Measurements from ENCODE around the gene CISD3. TPM values are rescaled to one million over a fixed set of nuclear protein-coding genes. Genes with fewer than 3 reads are reported as not detected.

Gene CISD3
- total and polyA plus RNA-seq, 2 of the 4 experiments (the other 2 are of a cell fraction), result 1.3 to 14.1 TPM

DNA sequence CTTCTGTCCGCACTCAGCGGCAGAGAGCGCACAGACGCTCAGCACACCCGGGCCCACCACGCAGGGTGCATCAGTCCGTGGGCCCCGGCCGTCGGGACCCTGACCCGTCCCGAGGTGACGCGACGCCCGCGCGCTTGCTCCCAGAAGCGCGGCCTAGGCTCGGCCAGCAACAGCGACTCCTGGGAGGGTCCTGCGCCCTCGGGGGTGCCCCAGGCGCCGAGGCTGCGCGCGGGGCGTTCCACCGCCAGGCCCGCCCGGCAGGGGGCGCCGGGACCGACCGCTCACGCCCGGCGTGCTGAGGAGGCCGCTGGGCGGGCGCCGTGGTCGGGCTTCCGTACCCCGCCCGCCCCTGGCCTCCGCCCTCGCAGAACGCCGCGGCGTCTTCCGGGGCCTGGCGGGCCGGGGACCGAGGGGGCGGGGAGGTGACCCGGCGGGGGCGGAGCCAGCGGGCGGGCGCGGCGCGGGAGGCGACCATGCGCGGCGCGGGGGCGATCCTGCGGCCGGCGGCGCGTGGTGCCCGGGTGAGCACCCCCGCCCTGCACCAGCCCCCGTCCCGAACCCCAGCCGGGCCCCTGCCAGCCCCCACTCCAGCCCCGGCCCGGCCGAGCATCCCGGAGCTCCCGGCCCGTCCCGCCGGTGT, at the start of gene CISD3 (continued):
- no peak for TF ChIP-seq RFX5 (IDR thresholded peaks at IDR 0.05; ENCODE audit: low read depth, low read length)
- peak; percentile 82 for TF ChIP-seq CTCF (conservative IDR thresholded peaks at IDR 0.05; ENCODE audit: low read depth, low read length)

DNA sequence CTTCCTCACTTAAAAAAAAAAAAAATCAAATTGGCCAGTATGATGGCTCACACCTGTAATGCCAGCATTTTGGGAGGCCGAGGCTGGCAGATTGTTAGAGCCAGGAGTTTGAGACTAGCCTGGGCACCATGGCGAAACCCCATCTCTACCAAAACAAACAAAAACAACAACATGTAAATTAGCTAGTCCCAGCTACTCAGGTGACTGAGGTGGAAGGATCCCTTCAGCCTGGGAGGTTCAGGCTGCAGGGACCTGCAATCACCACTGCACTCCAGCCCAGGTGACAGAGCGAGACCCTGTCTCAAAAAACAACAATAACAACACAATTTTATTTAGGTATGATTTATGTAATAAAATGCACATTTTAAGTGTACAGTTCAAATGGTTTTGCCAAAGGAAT, 49.0 kb upstream of the CISD3 start:
- no peak overlapping the region for H4K91ac ChIP-seq (ENCODE audit: insufficient read depth, low read depth, low read length)
- no peak overlapping the region for H3K56ac ChIP-seq (ENCODE audit: extremely low read depth, insufficient read depth, low read length)
- H4K8ac ChIP-seq (ENCODE audit: low read depth in 2 of 2, low read length in 2 of 2), result no peak overlapping the region
- H3K23ac ChIP-seq (ENCODE audit: low read depth, low read length), result no peak overlapping the region
- ATAC-seq (ENCODE audit: low read depth) (no peak), DNase-seq (no peak)
- no peak overlapping the region for H2AK5ac ChIP-seq (ENCODE audit: low read depth, low read length)
- TF ChIP-seq MAFK (IDR thresholded peaks at IDR 0.05; ENCODE audit: low read depth, low read length) (no peak), CTCF (conservative IDR thresholded peaks at IDR 0.05; ENCODE audit: low read depth, low read length) (no peak), MXI1 (IDR thresholded peaks at IDR 0.05; ENCODE audit: borderline replicate concordance, low read depth, low read length) (no peak), RFX5 (IDR thresholded peaks at IDR 0.05; ENCODE audit: low read depth, low read length) (no peak), CHD1 (IDR thresholded peaks at IDR 0.05; ENCODE audit: low read depth, low read length) (no peak)
- no peak overlapping the region for H3K18ac ChIP-seq (ENCODE audit: low read depth, low read length)
- no peak overlapping the region for H3K27ac ChIP-seq (ENCODE audit: insufficient read depth, low read length)
- H3K4me3 ChIP-seq (ENCODE audit: insufficient read depth, low read depth, low read length), result no peak overlapping the region
- ChIA-PET POLR2A (ENCODE audit: unreplicated experiment) (no interaction called here), CTCF (no interaction called here)
- H3K9ac ChIP-seq (ENCODE audit: low read depth, low read length), result no peak overlapping the region
- H4K5ac ChIP-seq (ENCODE audit: low read depth, low read length), result no peak overlapping the region
- H3K4me1 ChIP-seq (ENCODE audit: control insufficient read depth, insufficient read depth, low read length), result no peaks in the 10 kb centered on the region
- no CpG with 5 or more reads among the region's 3 CpGs for WGBS, 2 experiments (ENCODE audit: extremely low coverage in 2 of 2, insufficient read length in 1 of 2)
- H2BK120ac ChIP-seq (ENCODE audit: low read depth, low read length), result no peak overlapping the region
- H3K27me3 ChIP-seq (ENCODE audit: control insufficient read depth, insufficient read depth, low read length), result peaks cover 7% of the 10 kb centered on the region
- H3K14ac ChIP-seq (replicated peaks; ENCODE audit: low read depth, low read length), result no peak overlapping the region
- H3K4ac ChIP-seq (ENCODE audit: low read depth, low read length), result no peak overlapping the region
- no peak overlapping the region for H2AFZ ChIP-seq (replicated peaks; ENCODE audit: low read length, poor library complexity)
- H2BK20ac ChIP-seq (ENCODE audit: low read depth, low read length), result no peak overlapping the region
- intact Hi-C loops (cut with micrococcal nuclease), result no loop called here
- H3K4me2 ChIP-seq (ENCODE audit: low read depth, low read length), result no peak overlapping the region
- no peaks in the 10 kb centered on the region for H3K9me3 ChIP-seq (ENCODE audit: control insufficient read depth, insufficient read depth, low read length)
- no peaks in the 10 kb centered on the region for H3K79me1 ChIP-seq (ENCODE audit: low read depth in 1 of 2, low read length in 2 of 2)
- dilution Hi-C loops (cut with HindIII; ENCODE audit: low sequenced_read_pairs, unreplicated experiment), result no loop called here
- no peaks in the 10 kb centered on the region for H3K36me3 ChIP-seq (ENCODE audit: control insufficient read depth, insufficient read depth, low read length)
- H2AK9ac ChIP-seq (replicated peaks; ENCODE audit: low read depth, low read length, poor library complexity), result no peak overlapping the region
- H4K20me1 ChIP-seq (ENCODE audit: insufficient read depth, low read length), result no peaks in the 10 kb centered on the region
- no peak overlapping the region for H2BK15ac ChIP-seq (ENCODE audit: low read depth, low read length)
- in situ Hi-C loops (cut with MboI; ENCODE audit: low sequenced_read_pairs), result no loop called here
- H3K9me1 ChIP-seq (ENCODE audit: insufficient read depth, low read length), result no peaks in the 10 kb centered on the region
- no TSS peak for BruUV-seq (replicated peaks)
- no peak overlapping the region for H2BK5ac ChIP-seq (ENCODE audit: low read depth, low read length, poor library complexity, severe bottlenecking)
